HuH-7.5 (cell line): ENCODE results near the gene SLC45A2.
A peak's percentile ranks its signal among the peaks of the same experiment; 100 is the strongest.

ENCODE experiments used
- DNase-seq: peaks from one replicate; pipeline ENCODE4 v3.0.0; 2011; ENCODE audit warnings: low spot score

SLC45A2 gene

DNA sequence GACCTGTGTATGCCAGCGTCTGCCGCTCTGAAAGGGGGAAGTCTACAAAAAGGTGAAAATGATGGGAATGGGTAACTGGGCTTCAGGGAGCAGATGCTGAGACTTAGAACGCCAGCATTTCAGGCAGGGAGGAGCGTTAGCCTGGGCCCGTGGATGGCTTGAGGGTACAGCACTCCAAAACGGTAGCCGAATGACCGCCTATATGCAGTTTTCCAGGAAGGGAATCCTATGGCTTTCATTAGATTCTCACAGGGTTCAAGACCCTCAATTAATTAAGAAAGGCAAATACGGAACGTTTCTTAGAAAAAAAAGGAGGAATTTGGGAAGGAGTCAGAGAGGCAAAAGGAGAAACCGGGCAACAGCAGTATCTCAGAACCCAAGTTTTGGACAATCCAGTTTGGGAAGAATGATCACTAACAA lies 22.7 kb upstream of the SLC45A2 start:
- DNase-seq, result no peak

- DNase-seq, result no peak
Measured at GRCh38 chr5:34005681-34006080, 21.2 kb upstream of the SLC45A2 start.

GRCh38 chr5:34005211-34005610 lies 20.7 kb upstream of the SLC45A2 start:
- no peak for DNase-seq

GRCh38 chr5:34003941-34004340 lies 19.4 kb upstream of the SLC45A2 start:
- no peak for DNase-seq

DNA sequence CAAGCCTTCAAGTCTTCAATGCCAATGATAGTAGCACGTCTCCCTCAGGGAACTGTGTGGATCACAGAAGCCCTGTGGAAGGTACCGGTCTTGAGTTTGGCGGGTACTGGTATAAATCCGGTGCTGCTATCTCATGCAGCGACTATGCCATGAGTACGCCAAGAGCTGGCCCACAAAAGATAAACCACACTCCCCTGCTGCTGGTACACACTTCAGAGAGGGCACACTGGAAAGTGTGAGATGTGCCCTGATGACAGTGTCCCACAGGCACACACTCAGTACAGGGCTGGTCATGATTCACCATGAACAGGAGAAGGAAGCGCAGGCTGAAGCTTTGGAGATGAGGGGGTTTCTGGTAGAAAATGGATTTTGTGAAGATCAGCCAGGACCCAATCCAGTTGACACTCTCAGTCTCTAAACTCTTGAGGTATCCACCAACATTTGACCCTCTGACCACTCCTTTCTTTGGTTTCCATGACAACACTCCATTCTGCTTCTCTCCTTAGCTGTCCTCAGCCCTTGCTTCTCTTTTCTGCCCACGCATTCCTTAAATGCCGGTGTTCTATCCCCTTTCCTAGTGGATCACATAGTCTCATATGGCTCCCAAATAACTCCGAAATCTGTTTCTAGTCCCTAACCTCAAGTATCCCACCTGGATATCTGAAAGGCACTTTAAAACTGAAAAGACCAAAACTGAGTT lies 18.3 kb upstream of the SLC45A2 start:
- no peak for DNase-seq

DNA sequence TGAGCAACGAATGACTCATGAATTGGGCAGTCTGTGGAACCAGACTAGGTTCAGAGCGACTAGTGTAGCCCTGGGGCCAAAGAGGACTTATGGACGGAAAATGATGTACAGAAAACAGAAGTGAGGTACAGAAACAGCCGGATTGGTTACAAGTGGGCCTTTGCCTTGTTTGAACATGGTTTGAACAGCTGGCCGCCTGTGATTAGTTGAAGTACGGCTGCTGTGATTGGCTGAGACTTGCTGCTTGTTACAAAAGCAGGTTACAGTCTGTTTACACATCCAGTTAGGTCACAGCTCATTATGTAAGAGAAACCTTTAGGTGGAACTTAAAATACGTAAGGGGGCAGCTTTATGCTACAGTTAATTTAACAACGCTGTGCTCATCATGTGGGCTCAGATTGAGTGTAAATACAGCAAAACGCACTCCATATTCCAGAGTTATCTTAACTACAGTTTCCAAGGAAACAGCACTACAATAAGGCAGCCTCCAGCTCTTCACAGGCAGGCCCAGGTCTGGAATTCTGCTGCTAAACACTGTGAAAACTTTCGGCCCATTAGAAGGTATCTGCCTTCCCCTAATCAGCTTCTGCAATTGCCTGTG lies 16.8 kb upstream of the SLC45A2 start:
- DNase-seq, result peak; percentile 68

DNA sequence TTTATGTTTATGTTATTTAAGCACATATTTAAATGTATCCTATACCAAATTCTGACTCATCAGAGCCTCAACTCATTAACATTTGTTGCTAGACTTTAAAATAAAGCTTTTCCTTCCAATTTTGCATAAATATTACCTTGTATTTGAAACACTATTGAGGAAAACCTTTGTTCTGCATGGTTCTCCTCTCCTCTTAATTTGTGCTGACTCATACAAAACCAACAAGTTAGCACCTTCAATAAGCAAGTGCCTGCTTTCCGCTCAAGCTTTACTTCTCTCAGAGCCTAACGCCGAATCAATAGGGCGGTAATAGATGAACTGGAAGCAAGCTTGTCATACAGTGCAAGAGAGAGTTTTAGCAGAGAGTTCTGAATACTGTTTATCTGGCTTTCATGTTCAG lies 15.5 kb upstream of the SLC45A2 start:
- DNase-seq, result no peak

- peak; percentile 55 for DNase-seq
Measured at GRCh38 chr5:33997331-33997983, 13.0 kb upstream of the SLC45A2 start.

GRCh38 chr5:33995865-33996264 lies 11.4 kb upstream of the SLC45A2 start:
- no peak for DNase-seq

DNA sequence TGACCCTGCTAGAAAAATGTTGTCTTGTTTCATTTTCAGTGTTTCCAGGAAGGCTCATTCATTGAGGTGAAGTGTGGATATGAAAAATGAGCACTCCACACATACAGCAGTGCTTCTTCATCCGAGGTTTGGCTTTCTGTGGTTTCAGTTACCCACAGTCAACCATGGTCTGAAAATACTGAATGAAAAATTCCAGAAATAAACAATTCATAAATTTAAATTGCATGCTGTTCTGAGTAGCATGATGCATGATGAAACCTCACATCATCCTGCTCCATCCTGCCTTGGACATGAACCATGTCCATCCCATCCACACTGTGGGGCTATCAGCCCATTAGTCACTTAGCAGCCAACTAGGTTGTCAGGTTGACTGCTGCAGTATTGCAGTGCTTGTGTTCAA lies 10.4 kb upstream of the SLC45A2 start:
- DNase-seq, result no peak

DNA sequence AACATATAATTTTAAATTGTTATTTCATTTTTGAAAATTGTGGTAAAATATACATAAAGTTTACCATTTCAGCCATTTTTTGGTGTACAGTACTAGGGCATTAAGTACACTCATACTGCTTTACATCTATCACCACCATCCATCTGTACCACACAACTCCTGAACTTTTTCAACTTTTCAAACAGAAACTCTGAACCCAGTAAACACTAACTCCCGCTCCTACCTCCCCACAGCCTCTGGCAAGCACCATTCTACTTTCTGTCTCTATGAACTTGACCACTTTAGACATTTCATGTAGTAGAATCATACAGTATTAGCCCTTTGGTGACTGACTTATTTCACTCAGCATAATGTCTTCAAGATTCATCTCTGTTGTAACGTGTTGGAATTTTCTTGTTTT lies 8.4 kb upstream of the SLC45A2 start:
- no peak for DNase-seq

GRCh38 chr5:33985447-33985846 lies 954 bp upstream of the SLC45A2 start:
- no peak for DNase-seq

DNA sequence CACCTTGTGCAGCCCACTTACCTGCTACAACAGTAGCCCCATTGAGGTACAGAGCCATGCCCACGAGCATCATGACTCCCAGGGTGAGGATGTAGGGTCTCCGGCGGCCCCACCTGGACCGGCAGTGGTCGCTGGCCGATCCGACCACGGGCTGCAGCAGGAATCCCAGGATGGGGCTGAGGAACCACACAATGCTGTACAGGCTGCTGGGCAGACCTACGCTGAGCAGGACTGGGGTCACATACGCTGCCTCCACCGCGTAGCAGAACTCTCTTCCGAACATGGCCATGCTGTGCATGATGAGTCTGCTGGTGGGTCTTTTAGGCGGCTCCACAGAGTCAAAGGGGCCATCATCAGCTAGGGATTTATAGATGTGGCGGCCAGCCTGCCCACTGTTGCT lies 315 bp downstream of the SLC45A2 start:
- no peak for DNase-seq

GRCh38 chr5:33981408-33982162 lies 2.9 kb downstream of the SLC45A2 start:
- no peak for DNase-seq

- DNase-seq, result no peak
Measured at GRCh38 chr5:33980030-33980429, 4.5 kb downstream of the SLC45A2 start.

- DNase-seq, result no peak
Measured at GRCh38 chr5:33978306-33978705, 6.2 kb downstream of the SLC45A2 start.

DNA sequence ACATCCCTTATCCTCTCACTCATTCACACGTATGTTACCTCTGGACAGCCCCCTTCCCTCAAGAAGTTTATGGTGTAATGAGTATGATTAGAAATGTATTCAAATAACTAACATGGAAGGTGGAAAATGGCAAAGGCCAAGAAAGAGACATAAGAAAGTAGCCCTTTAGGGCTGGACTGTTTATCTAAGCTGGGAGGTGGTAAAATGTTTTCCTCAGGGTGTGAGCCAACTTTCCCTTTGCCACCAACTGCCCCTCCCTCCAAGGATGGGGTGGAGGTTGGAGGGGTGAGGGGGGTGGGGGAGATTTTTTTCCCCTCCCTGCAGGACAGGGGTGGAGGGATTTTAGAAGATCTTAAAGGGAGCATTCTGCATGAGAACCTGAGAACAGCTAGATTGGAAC lies 8.2 kb downstream of the SLC45A2 start:
- no peak for DNase-seq

GRCh38 chr5:33975852-33976251 lies 8.6 kb downstream of the SLC45A2 start:
- DNase-seq, result no peak

- no peak for DNase-seq
Measured at GRCh38 chr5:33973271-33973670, 11.2 kb downstream of the SLC45A2 start.

- DNase-seq, result peak; percentile 75
Measured at GRCh38 chr5:33969572-33970452, 14.7 kb downstream of the SLC45A2 start.

DNA sequence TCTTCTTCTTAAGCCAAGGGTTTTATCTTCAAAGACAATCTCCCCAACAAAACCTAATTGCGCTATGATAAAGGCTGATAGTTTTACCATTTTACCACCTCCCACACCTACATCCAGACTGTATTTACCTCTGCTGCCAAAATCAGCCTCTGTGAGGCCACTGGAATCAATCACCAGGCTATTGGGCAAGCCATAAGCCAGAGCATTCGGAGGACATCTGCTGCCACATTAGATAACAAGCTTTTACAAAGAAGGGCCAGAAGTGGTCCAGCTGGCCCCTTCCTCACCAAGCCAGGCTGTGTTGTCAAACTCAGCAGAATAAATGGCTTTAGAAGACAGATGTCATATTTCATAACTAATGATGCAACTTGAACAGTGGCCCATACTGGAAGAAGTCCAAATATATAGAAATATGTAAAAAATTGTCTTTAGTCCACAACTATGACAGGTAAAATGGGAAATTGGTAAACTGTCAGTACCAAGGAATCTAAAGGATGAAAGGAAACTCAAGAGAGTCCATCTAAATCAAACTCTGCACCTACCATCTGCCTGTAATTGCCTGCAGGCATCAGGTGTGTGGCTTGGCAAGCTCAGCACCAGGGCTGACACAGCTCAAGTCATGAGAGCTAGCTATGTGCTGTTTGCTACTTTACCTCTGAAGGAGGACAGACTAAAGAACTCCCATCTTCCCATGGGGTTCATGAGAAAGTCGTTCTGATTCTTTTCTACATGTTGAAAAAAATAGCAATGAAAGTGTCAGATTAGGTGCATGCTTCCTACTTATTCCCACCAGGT lies 16.1 kb downstream of the SLC45A2 start:
- DNase-seq, result no peak
